GM12878 (cell line): Measurements from ENCODE around the gene MBD2. TPM values are rescaled to one million over a fixed set of nuclear protein-coding genes. Genes with fewer than 3 reads are reported as not detected.
A peak's percentile ranks its signal among the peaks of the same experiment; 100 is the strongest.

Experiments used
- ATF2 ChIP-seq: IDR thresholded peaks from 2 replicates; pipeline ENCODE4 v1.6.1; 2012; ENCODE audit warnings: low read length, inconsistent platforms
- BCL3 ChIP-seq: IDR thresholded peaks from 2 replicates; pipeline ENCODE4 v1.6.1; 2011; ENCODE audit warnings: borderline replicate concordance, low read depth, mild to moderate bottlenecking, moderate library complexity, low read length; ENCODE audit not compliant: insufficient read depth, poor library complexity, severe bottlenecking
- BHLHE40 ChIP-seq, 2 experiments: fragments of 450-650 bp in 1 of 2; IDR thresholded peaks; 2 replicates each; pipeline ENCODE4 v1.6.1; 2011 to 2017; ENCODE audit warnings: low read depth in 2 of 2, borderline replicate concordance in 1 of 2, improper control_type of control experiment in 1 of 2, low read length in 1 of 2, mild to moderate bottlenecking in 1 of 2
- CBFB ChIP-seq: IDR thresholded peaks from 2 replicates; pipeline ENCODE4 v1.6.1; 2016; ENCODE audit warnings: antibody characterized with exemption, low read depth
- ESRRA ChIP-seq: IDR thresholded peaks from 2 replicates; pipeline ENCODE4 v1.6.1; 2012; ENCODE audit warnings: mild to moderate bottlenecking, low read length, improper control_type of control experiment
- EZH2 ChIP-seq: IDR thresholded peaks from 2 replicates; pipeline ENCODE4 v1.6.1; 2012; ENCODE audit warnings: low read depth, mild to moderate bottlenecking, control low read depth, inconsistent platforms, low read length, borderline replicate concordance; ENCODE audit not compliant: control insufficient read depth
- HDAC2 ChIP-seq: fragments of 200-600 bp; sonication (generic); IDR thresholded peaks from 2 replicates; pipeline ENCODE4 v1.6.1; 2017
- JUNB ChIP-seq: IDR thresholded peaks from 2 replicates; pipeline ENCODE4 v1.6.1; 2016; ENCODE audit warnings: antibody characterized with exemption, mild to moderate bottlenecking
- KAT2A ChIP-seq: conservative IDR thresholded peaks from 2 replicates; pipeline ENCODE4 v1.6.1; 2011; ENCODE audit warnings: low read depth, low read length; ENCODE audit not compliant: control insufficient read depth
- MTA2 ChIP-seq: fragments of 450-650 bp; IDR thresholded peaks from 2 replicates; pipeline ENCODE4 v1.6.1; 2016; ENCODE audit warnings: low read depth, mild to moderate bottlenecking, moderate library complexity
- MYC ChIP-seq: IDR thresholded peaks from 2 replicates; pipeline ENCODE4 v1.6.1; 2011; ENCODE audit warnings: mild to moderate bottlenecking, low read length, moderate library complexity, inconsistent platforms; ENCODE audit not compliant: insufficient read depth, insufficient replicate concordance, insufficient read length, severe bottlenecking
- NKRF ChIP-seq: fragments of 450-650 bp; conservative IDR thresholded peaks from 2 replicates; pipeline ENCODE4 v1.6.1; 2017; ENCODE audit warnings: mild to moderate bottlenecking, moderate library complexity
- TCF7 ChIP-seq: IDR thresholded peaks from 2 replicates; pipeline ENCODE4 v1.6.1; 2014; ENCODE audit warnings: antibody characterized with exemption, borderline replicate concordance
- ZBTB11 ChIP-seq: fragments of 450-650 bp; formaldehyde crosslinking; IDR thresholded peaks from 2 replicates; pipeline ENCODE4 v1.5.0; 2022; ENCODE audit warnings: mild to moderate bottlenecking, missing genetic modification characterization
- ZNF207 ChIP-seq: fragments of 450-650 bp; IDR thresholded peaks from 2 replicates; pipeline ENCODE4 v1.6.1; 2014; ENCODE audit warnings: antibody characterized with exemption, mild to moderate bottlenecking, borderline replicate concordance
- polyA plus RNA-seq, 11 experiments: library from polyadenylated mRNA; depleted of rRNA in 4 of 11; unstranded in 6 of 11; stranded (reverse) in 5 of 11; fragments of >200 nt; fragmentation: Nextera tagmentation in 4 of 11; fragmentation: Illumina TruSeq in 1 of 11; extraction: Ambion mirVana in 4 of 11; extraction: Trizol in 1 of 11; gene quantifications; 1 replicate in 1 of 11; 2 replicates in 10 of 11; pipeline versions ENCODE4 v1.2.1 to v1.2.3, GENCODE V29; 2011 to 2016; ENCODE audit warnings: inconsistent platforms in 2 of 11, missing spikeins in 2 of 11, low read depth in 1 of 11
- total RNA-seq, 4 experiments: library from RNA; depleted of rRNA in 3 of 4; stranded (reverse); fragments of >200 nt in 3 of 4; fragmentation: Illumina TruSeq in 1 of 4; extraction: Trizol in 1 of 4; gene quantifications; 2 replicates each; pipeline versions ENCODE4 v1.2.1 to v1.2.3, GENCODE V29; 2013 to 2021
- TF ChIP-seq, protein P1 (sequence below): fragments of 450-650 bp; formaldehyde crosslinking; IDR thresholded peaks from 2 replicates; pipeline ENCODE4 v1.4.0; 2022; ENCODE audit warnings: mild to moderate bottlenecking, moderate library complexity

MBD2 gene
- total and polyA plus RNA-seq, 10 of the 15 experiments (the other 5 are each of a cell fraction or from before 2014, with no cell fraction given), result 24.1 to 276 (median 57.9) TPM

GRCh38 chr18:54209471-54210180 is 14.8 kb downstream of the MBD2 start (continued):
- TF ChIP-seq, protein P1, sequence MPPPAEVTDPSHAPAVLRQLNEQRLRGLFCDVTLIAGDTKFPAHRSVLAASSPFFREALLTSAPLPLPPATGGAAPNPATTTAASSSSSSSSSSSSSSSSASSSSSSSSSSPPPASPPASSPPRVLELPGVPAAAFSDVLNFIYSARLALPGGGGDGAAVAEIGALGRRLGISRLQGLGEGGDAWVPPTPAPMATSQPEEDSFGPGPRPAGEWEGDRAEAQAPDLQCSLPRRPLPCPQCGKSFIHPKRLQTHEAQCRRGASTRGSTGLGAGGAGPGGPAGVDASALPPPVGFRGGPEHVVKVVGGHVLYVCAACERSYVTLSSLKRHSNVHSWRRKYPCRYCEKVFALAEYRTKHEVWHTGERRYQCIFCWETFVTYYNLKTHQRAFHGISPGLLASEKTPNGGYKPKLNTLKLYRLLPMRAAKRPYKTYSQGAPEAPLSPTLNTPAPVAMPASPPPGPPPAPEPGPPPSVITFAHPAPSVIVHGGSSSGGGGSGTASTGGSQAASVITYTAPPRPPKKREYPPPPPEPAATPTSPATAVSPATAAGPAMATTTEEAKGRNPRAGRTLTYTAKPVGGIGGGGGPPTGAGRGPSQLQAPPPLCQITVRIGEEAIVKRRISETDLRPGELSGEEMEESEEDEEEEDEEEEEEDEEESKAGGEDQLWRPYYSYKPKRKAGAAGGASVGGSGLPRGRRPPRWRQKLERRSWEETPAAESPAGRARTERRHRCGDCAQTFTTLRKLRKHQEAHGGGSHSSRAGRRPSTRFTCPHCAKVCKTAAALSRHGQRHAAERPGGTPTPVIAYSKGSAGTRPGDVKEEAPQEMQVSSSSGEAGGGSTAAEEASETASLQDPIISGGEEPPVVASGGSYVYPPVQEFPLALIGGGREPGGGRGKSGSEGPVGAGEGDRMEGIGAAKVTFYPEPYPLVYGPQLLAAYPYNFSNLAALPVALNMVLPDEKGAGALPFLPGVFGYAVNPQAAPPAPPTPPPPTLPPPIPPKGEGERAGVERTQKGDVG (CRISPR knock-in tag), result no peak
- no peak for TF ChIP-seq ESRRA
- TF ChIP-seq EZH2, result no peak
- TF ChIP-seq TCF7, result 0 out of 2 replicates have a peak, but pooled peaks have one; percentile 61
- TF ChIP-seq HDAC2, result no peak
- TF ChIP-seq MYC, result no peak
- TF ChIP-seq BCL3, result peak; percentile 92
- TF ChIP-seq NKRF, result no peak
- TF ChIP-seq KAT2A, result no peak
- peak; percentile 99 for TF ChIP-seq MTA2
- 0 out of 2 replicates have a peak, but pooled peaks have one; percentile 3 for TF ChIP-seq ZNF207
- peak; percentile 94 for TF ChIP-seq JUNB
- peak; percentile 92; the same call in 1 of the 2 replicates for TF ChIP-seq CBFB
- no peak for TF ChIP-seq ZBTB11
- TF ChIP-seq BHLHE40 (IDR thresholded peaks at IDR 0.05; ENCODE audit: borderline replicate concordance in 1 of 2, low read depth in 2 of 2, low read length in 1 of 2), result peak; percentile 31 to 52; a peak in 1 of 4 replicates
- TF ChIP-seq ATF2, result peak; percentile 97
